Measurements from ENCODE around the gene SPRR5.

SPRR5 gene

DNA sequence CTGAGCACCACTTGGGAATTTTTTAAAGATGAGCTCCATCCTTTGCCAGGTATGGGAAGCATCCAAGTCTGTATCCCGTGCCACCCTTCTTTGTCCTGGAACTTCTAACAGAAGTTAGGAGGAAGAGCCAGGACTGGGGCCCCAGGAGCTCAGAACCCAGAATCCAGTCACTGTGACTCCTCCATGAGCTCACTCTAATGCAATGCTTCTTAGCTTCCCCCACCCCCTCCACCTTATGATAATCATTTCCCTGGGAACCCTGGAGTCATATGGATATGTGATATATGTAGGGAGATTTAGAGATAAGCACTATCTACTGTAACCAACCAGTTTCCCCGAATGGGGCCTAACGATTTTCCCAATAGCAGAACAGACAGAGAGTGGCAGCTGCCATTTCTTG lies 758 bp upstream of the SPRR5 start:
- TF ChIP-seq, protein P1, sequence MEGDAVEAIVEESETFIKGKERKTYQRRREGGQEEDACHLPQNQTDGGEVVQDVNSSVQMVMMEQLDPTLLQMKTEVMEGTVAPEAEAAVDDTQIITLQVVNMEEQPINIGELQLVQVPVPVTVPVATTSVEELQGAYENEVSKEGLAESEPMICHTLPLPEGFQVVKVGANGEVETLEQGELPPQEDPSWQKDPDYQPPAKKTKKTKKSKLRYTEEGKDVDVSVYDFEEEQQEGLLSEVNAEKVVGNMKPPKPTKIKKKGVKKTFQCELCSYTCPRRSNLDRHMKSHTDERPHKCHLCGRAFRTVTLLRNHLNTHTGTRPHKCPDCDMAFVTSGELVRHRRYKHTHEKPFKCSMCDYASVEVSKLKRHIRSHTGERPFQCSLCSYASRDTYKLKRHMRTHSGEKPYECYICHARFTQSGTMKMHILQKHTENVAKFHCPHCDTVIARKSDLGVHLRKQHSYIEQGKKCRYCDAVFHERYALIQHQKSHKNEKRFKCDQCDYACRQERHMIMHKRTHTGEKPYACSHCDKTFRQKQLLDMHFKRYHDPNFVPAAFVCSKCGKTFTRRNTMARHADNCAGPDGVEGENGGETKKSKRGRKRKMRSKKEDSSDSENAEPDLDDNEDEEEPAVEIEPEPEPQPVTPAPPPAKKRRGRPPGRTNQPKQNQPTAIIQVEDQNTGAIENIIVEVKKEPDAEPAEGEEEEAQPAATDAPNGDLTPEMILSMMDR (IDR thresholded peaks at IDR 0.05): no peak
- TF ChIP-seq ZFX (IDR thresholded peaks at IDR 0.05; ENCODE audit: borderline replicate concordance): no peak
- no peak overlapping the region for H3K27ac ChIP-seq

GRCh38 chr1:152951711-152952110 lies 4.7 kb downstream of the SPRR5 start:
- no peak overlapping the region for H3K27ac ChIP-seq
- TF ChIP-seq, protein P1 (IDR thresholded peaks at IDR 0.05): no peak
- TF ChIP-seq ZFX (IDR thresholded peaks at IDR 0.05; ENCODE audit: borderline replicate concordance): no peak

DNA sequence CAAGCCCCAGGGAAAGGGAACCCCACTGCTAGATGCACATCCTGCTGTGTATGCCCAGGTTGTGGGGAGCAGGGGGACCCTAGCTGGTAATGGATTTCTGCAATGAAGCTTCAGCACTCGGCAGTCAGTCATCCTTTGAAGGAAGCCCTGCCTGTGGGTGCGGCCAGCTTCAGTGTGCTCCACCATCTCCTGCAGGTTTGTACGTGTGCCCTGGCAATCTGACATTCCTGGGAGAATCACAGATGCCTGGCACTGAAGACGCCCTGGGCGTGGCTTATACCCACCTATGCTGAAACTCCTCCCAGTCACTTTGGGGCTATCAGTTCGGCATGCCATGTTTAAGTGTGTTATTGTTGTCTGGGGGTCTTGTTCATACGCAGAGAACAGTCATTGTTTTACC lies 6.8 kb downstream of the SPRR5 start:
- TF ChIP-seq, protein P1 (IDR thresholded peaks at IDR 0.05): no peak
- no peak for TF ChIP-seq ZFX (IDR thresholded peaks at IDR 0.05; ENCODE audit: borderline replicate concordance)
- no peak overlapping the region for H3K27ac ChIP-seq

DNA sequence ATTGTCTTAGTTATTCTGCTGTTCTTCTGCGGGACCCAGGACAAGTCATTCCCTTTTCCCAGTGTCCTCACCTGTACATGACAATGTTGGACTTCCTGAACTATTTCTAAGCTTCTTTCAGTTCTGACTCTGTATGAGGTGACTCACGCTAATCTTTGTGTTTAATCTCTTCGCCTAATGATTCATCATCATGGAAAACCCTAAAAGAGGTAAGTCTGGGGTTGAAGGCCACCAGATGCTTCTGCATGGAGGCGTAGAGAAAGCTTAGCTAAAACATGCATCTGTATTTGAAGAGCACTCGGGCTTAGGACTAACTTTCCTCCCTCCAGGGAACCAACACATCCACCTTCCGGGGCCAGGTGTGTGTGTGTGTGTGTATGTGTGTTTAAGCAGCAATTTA lies 7.4 kb downstream of the SPRR5 start:
- H3K27ac ChIP-seq: no peak overlapping the region
- TF ChIP-seq, protein P1 (IDR thresholded peaks at IDR 0.05): no peak

GRCh38 chr1:152957561-152957960 lies 10.6 kb downstream of the SPRR5 start:
- no peak for TF ChIP-seq ZFX (IDR thresholded peaks at IDR 0.05; ENCODE audit: borderline replicate concordance)
- TF ChIP-seq, protein P1 (IDR thresholded peaks at IDR 0.05): no peak
- no peak overlapping the region for H3K27ac ChIP-seq

DNA sequence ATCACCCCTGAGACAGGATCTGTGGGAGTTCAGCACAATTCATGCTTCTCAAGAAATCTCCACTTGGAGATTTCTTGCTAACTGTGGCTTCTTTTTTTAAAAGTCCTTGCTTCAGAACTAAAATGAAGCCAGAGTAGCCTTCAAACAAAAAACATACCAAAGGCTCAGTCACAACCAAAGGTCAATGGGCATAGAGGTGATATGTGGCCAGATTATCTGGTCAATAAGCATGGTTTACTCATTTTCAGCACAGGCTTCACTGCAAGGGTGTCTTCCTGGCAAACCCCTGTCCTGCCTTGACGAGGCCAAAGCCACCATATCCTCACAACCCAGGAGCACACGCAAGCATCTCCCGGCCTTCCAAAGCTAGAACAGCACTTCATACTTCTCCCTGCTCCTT lies 12.3 kb downstream of the SPRR5 start:
- no peak overlapping the region for H3K27ac ChIP-seq
- TF ChIP-seq, protein P1 (IDR thresholded peaks at IDR 0.05): no peak
- TF ChIP-seq ZFX (IDR thresholded peaks at IDR 0.05; ENCODE audit: borderline replicate concordance): no peak

GRCh38 chr1:152959801-152960451 lies 12.9 kb downstream of the SPRR5 start:
- H3K27ac ChIP-seq: no peak overlapping the region
- TF ChIP-seq, protein P1 (IDR thresholded peaks at IDR 0.05): no peak
- no peak for TF ChIP-seq ZFX (IDR thresholded peaks at IDR 0.05; ENCODE audit: borderline replicate concordance)

Measured in 22Rv1 (cell line).